Neural cell (in vitro differentiated cells): Measurements from ENCODE around the gene RTP2. TPM values are rescaled to one million over a fixed set of nuclear protein-coding genes. Genes with fewer than 3 reads are reported as not detected.

Experiments
- H2AFZ ChIP-seq: fragments of 200-600, 300-800 bp; sonication (generic), shearing (Covaris generic); 2 replicates; pipeline ENCODE4 v1.6.0; 2014; ENCODE audit warnings: low read depth, mild to moderate bottlenecking, antibody characterized with exemption, low read length, moderate library complexity
- H3F3A ChIP-seq: fragments of 200-600 bp; shearing (Covaris generic); 2 replicates; pipeline ENCODE4 v1.6.1; 2016; ENCODE audit warnings: mild to moderate bottlenecking, moderate library complexity, mixed read lengths, antibody characterized with exemption, low read length; ENCODE audit not compliant: insufficient read depth, poor library complexity, severe bottlenecking
- H3K27ac ChIP-seq: fragments of 200-600, 300-800 bp; sonication (generic), shearing (Covaris generic); 2 replicates; pipeline ENCODE4 v1.5.1; 2014; ENCODE audit warnings: mild to moderate bottlenecking, low read length, moderate library complexity
- H3K27me3 ChIP-seq: fragments of 300-800, 200-600 bp; sonication (generic), shearing (Covaris generic); 2 replicates; pipeline ENCODE4 v1.6.0; 2014; ENCODE audit warnings: mild to moderate bottlenecking, low read depth, low read length, moderate library complexity; ENCODE audit not compliant: insufficient read depth
- H3K36me3 ChIP-seq: fragments of 300-800, 200-600 bp; sonication (generic), shearing (Covaris generic); 2 replicates; pipeline ENCODE4 v1.5.1; 2014; ENCODE audit warnings: mild to moderate bottlenecking, antibody characterized with exemption, low read length, moderate library complexity; ENCODE audit not compliant: insufficient read depth
- H3K4me2 ChIP-seq: fragments of 300-800, 200-600 bp; sonication (generic), shearing (Covaris generic); 2 replicates; pipeline ENCODE4 v1.6.0; 2014; ENCODE audit warnings: mild to moderate bottlenecking, low read length
- H3K4me3 ChIP-seq: fragments of 300-800, 200-600 bp; sonication (generic), shearing (Covaris generic); 2 replicates; pipeline ENCODE4 v1.5.1; 2014; ENCODE audit warnings: mild to moderate bottlenecking, low read length, moderate library complexity
- H3K79me2 ChIP-seq: fragments of 200-600 bp; shearing (Covaris generic); replicated peaks from 2 replicates; pipeline ENCODE4 v1.6.0; 2014; ENCODE audit warnings: mild to moderate bottlenecking, low read length, moderate library complexity; ENCODE audit not compliant: insufficient read depth
- H3K9ac ChIP-seq: fragments of 300-800, 200-600 bp; sonication (generic), shearing (Covaris generic); 2 replicates; pipeline ENCODE4 v1.6.1; 2016; ENCODE audit warnings: mild to moderate bottlenecking, low read length, mixed read lengths
- H3K9me2 ChIP-seq: fragments of 200-600 bp; shearing (Covaris generic); 2 replicates; pipeline ENCODE4 v1.6.1; 2016; ENCODE audit warnings: mild to moderate bottlenecking, low read length, mixed read lengths; ENCODE audit not compliant: insufficient read depth
- H3K9me3 ChIP-seq: fragments of 200-600, 300-800 bp; sonication (generic), shearing (Covaris generic); 2 replicates; pipeline ENCODE4 v1.6.1; 2016; ENCODE audit warnings: mild to moderate bottlenecking, mixed run types, low read length, moderate library complexity, mixed read lengths
- H4K20me1 ChIP-seq: fragments of 200-600 bp; shearing (Covaris generic); 2 replicates; pipeline ENCODE4 v1.6.1; 2016; ENCODE audit warnings: mild to moderate bottlenecking, mixed run types; ENCODE audit not compliant: insufficient read depth
- EP300 ChIP-seq: fragments of 450-650 bp; conservative IDR thresholded peaks from 2 replicates; pipeline ENCODE4 v1.6.1; 2014; ENCODE audit warnings: antibody characterized with exemption, mild to moderate bottlenecking, moderate library complexity; ENCODE audit not compliant: poor library complexity, severe bottlenecking
- EZH2 ChIP-seq: fragments of 200-600, 300-800 bp; shearing (Covaris generic), sonication (generic); IDR thresholded peaks from 2 replicates; pipeline ENCODE4 v1.6.1; 2014; ENCODE audit warnings: antibody characterized with exemption, low read length, borderline replicate concordance, mild to moderate bottlenecking; ENCODE audit not compliant: insufficient read depth, poor library complexity, severe bottlenecking
- MXI1 ChIP-seq: fragments of 450-650 bp; conservative IDR thresholded peaks from 2 replicates; pipeline ENCODE4 v1.6.1; 2014; ENCODE audit warnings: antibody characterized with exemption, mild to moderate bottlenecking; ENCODE audit not compliant: poor library complexity, severe bottlenecking
- POLR2AphosphoS5 ChIP-seq: IDR thresholded peaks from 2 replicates; pipeline ENCODE4 v1.6.1; 2012
- RAD21 ChIP-seq: fragments of 450-650 bp; conservative IDR thresholded peaks from 2 replicates; pipeline ENCODE4 v1.6.1; 2014; ENCODE audit warnings: antibody characterized with exemption, mild to moderate bottlenecking, moderate library complexity
- SMC3 ChIP-seq: fragments of 450-650 bp; conservative IDR thresholded peaks from 2 replicates; pipeline ENCODE4 v1.6.1; 2014; ENCODE audit warnings: antibody characterized with exemption, mild to moderate bottlenecking, moderate library complexity; ENCODE audit not compliant: poor library complexity
- TAF1 ChIP-seq: IDR thresholded peaks from 2 replicates; pipeline ENCODE4 v1.6.1; 2012; ENCODE audit warnings: low read depth
- polyA plus RNA-seq: library from polyadenylated mRNA; depleted of rRNA; stranded (reverse); fragments of >200 nt; gene quantifications from 2 replicates; pipeline ENCODE4 v1.2.3, GENCODE V29; 2014
- TF ChIP-seq, protein P1 (sequence below): IDR thresholded peaks from 2 replicates; pipeline ENCODE4 v1.6.1; 2012; ENCODE audit warnings: borderline replicate concordance
- TF ChIP-seq, protein P2 (sequence below): fragments of 450-650 bp; IDR thresholded peaks from 2 replicates; pipeline ENCODE4 v1.5.1; 2014; ENCODE audit warnings: antibody characterized with exemption, mild to moderate bottlenecking, moderate library complexity; ENCODE audit not compliant: poor library complexity, severe bottlenecking

Gene RTP2
- polyA plus RNA-seq, 1 donor from 2014 or later = not detected

DNA sequence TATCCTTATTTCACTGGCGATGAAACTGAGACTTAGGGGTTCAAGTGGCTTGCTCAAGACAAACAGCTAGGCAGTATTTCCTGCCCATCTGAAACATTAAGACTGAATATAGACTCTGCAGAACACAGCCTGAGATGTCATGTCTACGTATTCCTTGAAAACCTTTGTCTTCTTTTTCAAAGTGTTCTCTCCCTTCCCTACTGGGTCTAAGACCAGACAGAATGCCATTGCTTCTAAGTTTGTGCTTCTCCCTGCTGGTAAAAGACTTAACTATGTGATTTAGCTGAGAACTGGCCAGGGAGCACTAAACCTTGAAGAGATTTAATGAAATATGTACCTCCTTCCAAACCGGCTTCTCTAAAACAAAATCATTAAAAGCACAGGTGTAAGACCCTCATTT is 33.0 kb upstream of the RTP2 start:
- Histone ChIP-seq H3F3A (no peaks in the 10 kb centered on the region), H4K20me1 (no peaks in the 10 kb centered on the region), H2AFZ (no peak overlapping the region), H3K27ac (no peak overlapping the region), H3K79me2 (no peaks in the 10 kb centered on the region), H3K9ac (no peak overlapping the region), H3K9me3 (no peaks in the 10 kb centered on the region), H3K27me3 (peaks cover 39% of the 10 kb centered on the region), H3K4me3 (no peak overlapping the region), H3K9me2 (no peaks in the 10 kb centered on the region), H3K4me2 (no peak overlapping the region), H3K36me3 (no peaks in the 10 kb centered on the region)
- no peak for TF ChIP-seq POLR2AphosphoS5
- TF ChIP-seq, protein P1, sequence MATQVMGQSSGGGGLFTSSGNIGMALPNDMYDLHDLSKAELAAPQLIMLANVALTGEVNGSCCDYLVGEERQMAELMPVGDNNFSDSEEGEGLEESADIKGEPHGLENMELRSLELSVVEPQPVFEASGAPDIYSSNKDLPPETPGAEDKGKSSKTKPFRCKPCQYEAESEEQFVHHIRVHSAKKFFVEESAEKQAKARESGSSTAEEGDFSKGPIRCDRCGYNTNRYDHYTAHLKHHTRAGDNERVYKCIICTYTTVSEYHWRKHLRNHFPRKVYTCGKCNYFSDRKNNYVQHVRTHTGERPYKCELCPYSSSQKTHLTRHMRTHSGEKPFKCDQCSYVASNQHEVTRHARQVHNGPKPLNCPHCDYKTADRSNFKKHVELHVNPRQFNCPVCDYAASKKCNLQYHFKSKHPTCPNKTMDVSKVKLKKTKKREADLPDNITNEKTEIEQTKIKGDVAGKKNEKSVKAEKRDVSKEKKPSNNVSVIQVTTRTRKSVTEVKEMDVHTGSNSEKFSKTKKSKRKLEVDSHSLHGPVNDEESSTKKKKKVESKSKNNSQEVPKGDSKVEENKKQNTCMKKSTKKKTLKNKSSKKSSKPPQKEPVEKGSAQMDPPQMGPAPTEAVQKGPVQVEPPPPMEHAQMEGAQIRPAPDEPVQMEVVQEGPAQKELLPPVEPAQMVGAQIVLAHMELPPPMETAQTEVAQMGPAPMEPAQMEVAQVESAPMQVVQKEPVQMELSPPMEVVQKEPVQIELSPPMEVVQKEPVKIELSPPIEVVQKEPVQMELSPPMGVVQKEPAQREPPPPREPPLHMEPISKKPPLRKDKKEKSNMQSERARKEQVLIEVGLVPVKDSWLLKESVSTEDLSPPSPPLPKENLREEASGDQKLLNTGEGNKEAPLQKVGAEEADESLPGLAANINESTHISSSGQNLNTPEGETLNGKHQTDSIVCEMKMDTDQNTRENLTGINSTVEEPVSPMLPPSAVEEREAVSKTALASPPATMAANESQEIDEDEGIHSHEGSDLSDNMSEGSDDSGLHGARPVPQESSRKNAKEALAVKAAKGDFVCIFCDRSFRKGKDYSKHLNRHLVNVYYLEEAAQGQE = no peak
- no peak for TF ChIP-seq RAD21
- TF ChIP-seq EP300 = no peak
- TF ChIP-seq EZH2 = no peak
- no peak for TF ChIP-seq SMC3
- TF ChIP-seq TAF1 = no peak
- TF ChIP-seq, protein P2, sequence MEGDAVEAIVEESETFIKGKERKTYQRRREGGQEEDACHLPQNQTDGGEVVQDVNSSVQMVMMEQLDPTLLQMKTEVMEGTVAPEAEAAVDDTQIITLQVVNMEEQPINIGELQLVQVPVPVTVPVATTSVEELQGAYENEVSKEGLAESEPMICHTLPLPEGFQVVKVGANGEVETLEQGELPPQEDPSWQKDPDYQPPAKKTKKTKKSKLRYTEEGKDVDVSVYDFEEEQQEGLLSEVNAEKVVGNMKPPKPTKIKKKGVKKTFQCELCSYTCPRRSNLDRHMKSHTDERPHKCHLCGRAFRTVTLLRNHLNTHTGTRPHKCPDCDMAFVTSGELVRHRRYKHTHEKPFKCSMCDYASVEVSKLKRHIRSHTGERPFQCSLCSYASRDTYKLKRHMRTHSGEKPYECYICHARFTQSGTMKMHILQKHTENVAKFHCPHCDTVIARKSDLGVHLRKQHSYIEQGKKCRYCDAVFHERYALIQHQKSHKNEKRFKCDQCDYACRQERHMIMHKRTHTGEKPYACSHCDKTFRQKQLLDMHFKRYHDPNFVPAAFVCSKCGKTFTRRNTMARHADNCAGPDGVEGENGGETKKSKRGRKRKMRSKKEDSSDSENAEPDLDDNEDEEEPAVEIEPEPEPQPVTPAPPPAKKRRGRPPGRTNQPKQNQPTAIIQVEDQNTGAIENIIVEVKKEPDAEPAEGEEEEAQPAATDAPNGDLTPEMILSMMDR = no peak
- TF ChIP-seq MXI1 = no peak

DNA sequence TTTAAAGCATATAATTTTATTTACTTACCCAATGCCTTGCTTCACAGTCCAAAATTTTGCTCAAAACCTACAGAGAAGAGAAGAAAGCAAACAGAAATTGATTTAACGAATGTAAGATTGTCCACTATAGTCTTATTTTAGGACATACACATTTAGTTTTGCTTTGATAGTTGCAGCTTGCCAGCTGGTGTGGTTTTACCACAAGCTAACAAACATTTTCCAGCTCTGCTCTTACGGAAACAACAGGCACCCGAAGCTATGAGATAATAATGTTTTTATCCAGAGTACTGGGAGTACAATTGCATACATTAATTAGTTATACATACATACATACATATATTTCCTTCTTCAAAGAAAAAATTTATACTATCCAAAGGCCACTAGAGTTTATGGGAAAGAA is 32.5 kb upstream of the RTP2 start:
- no peaks in the 10 kb centered on the region for H3K79me2 ChIP-seq

More for the DNA sequence above, 32.5 kb upstream of the RTP2 start:
- Histone ChIP-seq H3K4me3 (no peak overlapping the region), H3K27me3 (peaks cover 35% of the 10 kb centered on the region), H2AFZ (no peak overlapping the region), H3F3A (no peaks in the 10 kb centered on the region), H4K20me1 (no peaks in the 10 kb centered on the region), H3K9me3 (no peaks in the 10 kb centered on the region), H3K9me2 (no peaks in the 10 kb centered on the region), H3K9ac (no peak overlapping the region), H3K36me3 (no peaks in the 10 kb centered on the region), H3K27ac (no peak overlapping the region), H3K4me2 (no peak overlapping the region)
- TF ChIP-seq SMC3 (no peak), EZH2 (no peak), EP300 (no peak)
- TF ChIP-seq, protein P2 = no peak
- TF ChIP-seq, protein P1 = no peak
